ENCODE measurements around the gene ATP5MC3. TPM values are rescaled to one million over a fixed set of nuclear protein-coding genes. Genes with fewer than 3 reads are reported as not detected.

The ATP5MC3 gene
- total RNA-seq, 1 experiment from 2014 or later = 287 TPM

DNA sequence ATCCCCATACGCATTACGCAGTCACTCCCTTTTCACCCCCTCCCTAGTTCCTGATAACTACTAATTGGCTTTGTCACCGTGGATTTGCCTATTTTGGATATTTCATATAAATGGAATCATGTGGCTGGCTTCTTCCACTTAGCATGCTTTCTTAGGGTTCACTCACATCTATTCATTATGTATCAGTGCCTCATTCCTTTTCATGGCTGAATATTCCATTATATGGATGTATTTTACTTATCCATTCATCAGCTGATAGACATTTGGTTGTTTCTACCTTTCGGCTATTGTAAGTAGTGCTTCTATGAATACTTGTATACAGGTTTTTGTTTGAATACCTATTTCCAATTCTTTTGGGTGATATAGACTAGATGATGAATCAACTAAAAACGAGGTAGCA lies 4.9 kb downstream of the ATP5MC3 start:
- DNase-seq (ENCODE audit: low read depth, low spot score) (no peak), ATAC-seq (no peak)
- peaks cover 41% of the 10 kb centered on the region for H3K36me3 ChIP-seq (ENCODE audit: control insufficient read depth, insufficient read depth, low read length)
- H3K4me1 ChIP-seq (ENCODE audit: control insufficient read depth, insufficient read depth, low read length) = peaks cover 10% of the 10 kb centered on the region; the same call in 1 of the 2 replicates
- ChIA-PET CTCF (no interaction called here), POLR2A (no interaction called here)
- intact Hi-C loops (cut with micrococcal nuclease; ENCODE audit: unreplicated experiment) = no loop called here
- no peak overlapping the region for H3K27ac ChIP-seq (ENCODE audit: low read length)
- H3K4me3 ChIP-seq (ENCODE audit: low read depth in 2 of 2, low read length in 2 of 2) = no peak overlapping the region
- no peaks in the 10 kb centered on the region for H3K9me3 ChIP-seq (ENCODE audit: control insufficient read depth, insufficient read depth, low read depth, low read length)
- in situ Hi-C loops (cut with HindIII; ENCODE audit: low pct_unique_long_range_greater_than_20kb, low sequenced_read_pairs) = no loop called here
- no peaks in the 10 kb centered on the region for H3K27me3 ChIP-seq (ENCODE audit: control insufficient read depth, insufficient read depth, low read length)
- TF ChIP-seq TCF7L2 (IDR thresholded peaks at IDR 0.05; ENCODE audit: low read depth, low read length) (no peak), POLR2AphosphoS5 (IDR thresholded peaks at IDR 0.05; ENCODE audit: low read depth, low read length) (no peak)
- TF ChIP-seq, protein P1, sequence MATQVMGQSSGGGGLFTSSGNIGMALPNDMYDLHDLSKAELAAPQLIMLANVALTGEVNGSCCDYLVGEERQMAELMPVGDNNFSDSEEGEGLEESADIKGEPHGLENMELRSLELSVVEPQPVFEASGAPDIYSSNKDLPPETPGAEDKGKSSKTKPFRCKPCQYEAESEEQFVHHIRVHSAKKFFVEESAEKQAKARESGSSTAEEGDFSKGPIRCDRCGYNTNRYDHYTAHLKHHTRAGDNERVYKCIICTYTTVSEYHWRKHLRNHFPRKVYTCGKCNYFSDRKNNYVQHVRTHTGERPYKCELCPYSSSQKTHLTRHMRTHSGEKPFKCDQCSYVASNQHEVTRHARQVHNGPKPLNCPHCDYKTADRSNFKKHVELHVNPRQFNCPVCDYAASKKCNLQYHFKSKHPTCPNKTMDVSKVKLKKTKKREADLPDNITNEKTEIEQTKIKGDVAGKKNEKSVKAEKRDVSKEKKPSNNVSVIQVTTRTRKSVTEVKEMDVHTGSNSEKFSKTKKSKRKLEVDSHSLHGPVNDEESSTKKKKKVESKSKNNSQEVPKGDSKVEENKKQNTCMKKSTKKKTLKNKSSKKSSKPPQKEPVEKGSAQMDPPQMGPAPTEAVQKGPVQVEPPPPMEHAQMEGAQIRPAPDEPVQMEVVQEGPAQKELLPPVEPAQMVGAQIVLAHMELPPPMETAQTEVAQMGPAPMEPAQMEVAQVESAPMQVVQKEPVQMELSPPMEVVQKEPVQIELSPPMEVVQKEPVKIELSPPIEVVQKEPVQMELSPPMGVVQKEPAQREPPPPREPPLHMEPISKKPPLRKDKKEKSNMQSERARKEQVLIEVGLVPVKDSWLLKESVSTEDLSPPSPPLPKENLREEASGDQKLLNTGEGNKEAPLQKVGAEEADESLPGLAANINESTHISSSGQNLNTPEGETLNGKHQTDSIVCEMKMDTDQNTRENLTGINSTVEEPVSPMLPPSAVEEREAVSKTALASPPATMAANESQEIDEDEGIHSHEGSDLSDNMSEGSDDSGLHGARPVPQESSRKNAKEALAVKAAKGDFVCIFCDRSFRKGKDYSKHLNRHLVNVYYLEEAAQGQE (IDR thresholded peaks at IDR 0.05; ENCODE audit: insufficient read depth in 1 of 2, low read depth in 2 of 2, low read length in 1 of 2) = no peak
- TF ChIP-seq, protein P2, sequence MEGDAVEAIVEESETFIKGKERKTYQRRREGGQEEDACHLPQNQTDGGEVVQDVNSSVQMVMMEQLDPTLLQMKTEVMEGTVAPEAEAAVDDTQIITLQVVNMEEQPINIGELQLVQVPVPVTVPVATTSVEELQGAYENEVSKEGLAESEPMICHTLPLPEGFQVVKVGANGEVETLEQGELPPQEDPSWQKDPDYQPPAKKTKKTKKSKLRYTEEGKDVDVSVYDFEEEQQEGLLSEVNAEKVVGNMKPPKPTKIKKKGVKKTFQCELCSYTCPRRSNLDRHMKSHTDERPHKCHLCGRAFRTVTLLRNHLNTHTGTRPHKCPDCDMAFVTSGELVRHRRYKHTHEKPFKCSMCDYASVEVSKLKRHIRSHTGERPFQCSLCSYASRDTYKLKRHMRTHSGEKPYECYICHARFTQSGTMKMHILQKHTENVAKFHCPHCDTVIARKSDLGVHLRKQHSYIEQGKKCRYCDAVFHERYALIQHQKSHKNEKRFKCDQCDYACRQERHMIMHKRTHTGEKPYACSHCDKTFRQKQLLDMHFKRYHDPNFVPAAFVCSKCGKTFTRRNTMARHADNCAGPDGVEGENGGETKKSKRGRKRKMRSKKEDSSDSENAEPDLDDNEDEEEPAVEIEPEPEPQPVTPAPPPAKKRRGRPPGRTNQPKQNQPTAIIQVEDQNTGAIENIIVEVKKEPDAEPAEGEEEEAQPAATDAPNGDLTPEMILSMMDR (IDR thresholded peaks at IDR 0.05) = no peak
- no TSS peak for BruUV-seq (replicated peaks)

GRCh38 chr2:175175896-175176295 lies 5.6 kb downstream of the ATP5MC3 start:
- CTCF ChIA-PET = no interaction called here
- intact Hi-C loops (cut with micrococcal nuclease; ENCODE audit: unreplicated experiment) (no loop called here), in situ Hi-C loops (cut with HindIII; ENCODE audit: low pct_unique_long_range_greater_than_20kb, low sequenced_read_pairs) (no loop called here)
- H3K4me3 ChIP-seq (ENCODE audit: low read depth in 2 of 2, low read length in 2 of 2) = no peak overlapping the region
- DNase-seq (ENCODE audit: low read depth, low spot score) = no peak
- peaks cover 10% of the 10 kb centered on the region; the same call in 1 of the 2 replicates for H3K4me1 ChIP-seq (ENCODE audit: control insufficient read depth, insufficient read depth, low read length)
- no peak overlapping the region for H3K27ac ChIP-seq (ENCODE audit: low read length)
- TF ChIP-seq, protein P1 (IDR thresholded peaks at IDR 0.05; ENCODE audit: insufficient read depth in 1 of 2, low read depth in 2 of 2, low read length in 1 of 2) = no peak
- TF ChIP-seq, protein P2 (IDR thresholded peaks at IDR 0.05) = no peak
- TF ChIP-seq SIN3A (IDR thresholded peaks at IDR 0.05; ENCODE audit: borderline replicate concordance, insufficient read depth, low read depth, low read length) = no peak
- TF ChIP-seq TCF7L2 (IDR thresholded peaks at IDR 0.05; ENCODE audit: low read depth, low read length) = no peak
- TF ChIP-seq POLR2AphosphoS5 (IDR thresholded peaks at IDR 0.05; ENCODE audit: low read depth, low read length) = no peak
- 0 out of 2 replicates have a peak, but pooled peaks have one; percentile 54 for ATAC-seq
- no peaks in the 10 kb centered on the region for H3K27me3 ChIP-seq (ENCODE audit: control insufficient read depth, insufficient read depth, low read length)
- BruUV-seq (replicated peaks) = no TSS peak
- peaks cover 36% of the 10 kb centered on the region for H3K36me3 ChIP-seq (ENCODE audit: control insufficient read depth, insufficient read depth, low read length)
- no peaks in the 10 kb centered on the region for H3K9me3 ChIP-seq (ENCODE audit: control insufficient read depth, insufficient read depth, low read depth, low read length)
- POLR2A ChIA-PET = no interaction called here
